T-helper 2 cell treated with Interferon-gamma antibody and Interleukin-4, amounts not matched to agents 100 ng/mL and 5 ng/mL, for 36 hours (primary cell): ENCODE data around the gene SNRNP48. TPM values are rescaled to one million over a fixed set of nuclear protein-coding genes. Genes with fewer than 3 reads are reported as not detected.

Experiments used
- intact Hi-C: fragments of 100-400 bp; cut with micrococcal nuclease; formaldehyde crosslinking; loops from one replicate; pipeline ENCODE4 v1.15.1; 2023
- total RNA-seq: library from RNA; stranded (reverse); gene quantifications from 2 replicates; pipeline ENCODE4 v1.2.3, GENCODE V29; 2022

Gene SNRNP48
- total RNA-seq, 1 donor from 2014 or later: 15.5 TPM

DNA sequence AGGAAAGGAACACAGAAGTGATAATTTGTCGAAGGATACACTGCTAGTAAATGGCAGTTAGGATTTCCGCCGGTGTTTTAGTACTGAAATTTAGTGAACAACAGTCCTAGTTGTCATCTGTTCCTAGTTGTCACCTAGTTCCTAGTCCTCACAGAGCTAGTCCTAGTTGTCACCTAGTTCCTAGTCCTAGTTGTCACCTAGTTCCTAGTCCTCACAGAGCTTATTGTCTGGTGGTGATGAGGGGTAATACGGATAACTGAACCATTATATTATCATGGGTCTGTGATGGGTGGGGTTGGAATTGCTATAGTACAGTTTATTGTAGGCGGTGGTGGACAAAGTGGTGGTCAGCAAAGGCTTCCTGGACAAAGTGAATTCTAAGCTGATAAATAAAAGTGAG, 1.8 kb downstream of the SNRNP48 start:
- intact Hi-C loops: loop anchor here (2.0 to 5.0 kb wide), 3 partner anchors 203 to 846 kb away; partner anchors contain the start of genes CAGE1, RIOK1, SLC35B3 and SSR1

DNA sequence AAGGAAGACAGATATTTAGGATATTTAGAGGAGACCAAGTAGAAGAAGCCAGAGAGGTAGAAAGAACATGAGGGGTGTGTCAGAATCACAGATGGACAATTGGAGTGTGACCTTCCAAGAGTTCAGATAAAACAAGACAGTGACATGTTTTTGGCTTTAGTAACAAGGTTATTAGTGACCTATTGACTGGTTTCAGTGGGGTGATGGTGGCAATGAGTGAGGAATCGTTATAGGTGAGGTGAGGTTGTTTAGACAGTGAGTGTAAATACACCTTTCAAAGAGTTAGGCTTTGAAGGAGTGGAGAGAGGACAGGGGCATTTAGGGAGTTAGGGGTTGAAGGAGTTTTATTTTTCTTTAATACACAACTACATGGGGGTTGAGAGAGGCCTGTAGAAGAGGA, 3.2 kb downstream of the SNRNP48 start:
- intact Hi-C loops: loop anchor here (5.0 kb wide), 1 partner anchor 844 kb away; the partner anchor contains the start of gene SLC35B3

DNA sequence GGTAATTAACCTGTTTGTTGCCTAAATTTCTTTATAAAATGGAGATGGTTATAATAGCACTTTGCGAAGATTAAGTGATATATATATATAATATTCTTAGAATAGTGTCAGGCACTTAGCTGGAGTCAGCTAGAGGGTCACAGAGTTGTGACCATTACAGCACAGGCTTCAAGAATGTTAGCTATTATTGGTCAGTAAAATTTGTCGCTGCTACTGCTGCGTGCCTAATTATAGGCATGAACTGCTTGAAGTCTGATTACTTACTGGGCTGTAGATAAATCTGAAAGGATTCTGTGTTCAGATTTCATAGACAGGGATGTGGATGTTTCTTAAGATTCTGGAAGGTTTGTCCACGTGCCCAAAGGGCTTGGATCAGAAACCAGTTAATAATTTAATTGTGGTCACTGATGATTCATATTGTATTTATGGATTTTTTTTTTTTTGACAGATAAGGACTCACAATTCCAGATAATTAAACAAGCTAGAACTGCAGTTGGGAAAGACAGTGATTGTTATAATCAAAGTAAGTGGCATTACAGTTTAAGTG, 4.7 kb downstream of the SNRNP48 start:
- intact Hi-C loops: loop anchor here (5.0 kb wide), 1 partner anchor 843 kb away; the partner anchor contains the start of gene SLC35B3

DNA sequence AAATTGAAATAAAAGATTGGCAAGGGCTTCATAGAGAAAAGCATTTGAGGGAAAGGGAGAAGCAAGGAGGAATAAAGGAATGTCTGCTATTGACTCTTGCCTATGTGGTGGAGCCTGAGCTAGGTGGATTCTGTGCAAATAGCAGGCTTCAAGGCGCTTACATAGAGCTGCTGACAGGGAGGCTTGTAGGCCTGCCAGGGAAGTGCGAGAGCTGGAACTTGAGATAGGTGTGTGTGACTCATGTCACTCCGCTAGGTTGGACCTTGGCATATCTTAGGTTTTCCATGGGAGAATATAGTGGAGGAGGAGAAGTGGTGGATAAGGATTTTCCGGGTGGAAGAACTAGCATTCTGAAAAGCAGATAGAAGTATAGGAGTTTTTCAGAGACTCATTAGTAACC, 14.0 kb downstream of the SNRNP48 start:
- intact Hi-C loops: no loop called here

DNA sequence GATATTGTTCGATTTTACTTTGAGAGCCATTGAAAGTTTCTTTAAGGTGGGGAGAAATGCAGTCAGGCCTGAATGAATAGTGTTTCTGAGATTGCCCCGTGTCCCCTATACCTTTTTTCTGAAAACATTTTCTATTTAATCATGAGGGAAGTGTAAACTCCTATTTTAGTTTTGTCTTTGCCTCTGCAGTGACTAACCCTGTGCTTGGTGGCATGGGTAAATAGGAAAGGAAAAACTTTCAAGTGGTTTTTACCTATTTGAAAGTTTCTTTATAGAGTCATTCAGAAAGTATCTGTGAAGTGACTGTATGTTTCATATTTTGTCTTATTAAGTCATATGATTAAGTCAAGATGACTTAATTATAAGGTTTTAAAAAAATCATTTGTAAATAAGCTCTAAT, 14.5 kb downstream of the SNRNP48 start:
- intact Hi-C loops: no loop called here

DNA sequence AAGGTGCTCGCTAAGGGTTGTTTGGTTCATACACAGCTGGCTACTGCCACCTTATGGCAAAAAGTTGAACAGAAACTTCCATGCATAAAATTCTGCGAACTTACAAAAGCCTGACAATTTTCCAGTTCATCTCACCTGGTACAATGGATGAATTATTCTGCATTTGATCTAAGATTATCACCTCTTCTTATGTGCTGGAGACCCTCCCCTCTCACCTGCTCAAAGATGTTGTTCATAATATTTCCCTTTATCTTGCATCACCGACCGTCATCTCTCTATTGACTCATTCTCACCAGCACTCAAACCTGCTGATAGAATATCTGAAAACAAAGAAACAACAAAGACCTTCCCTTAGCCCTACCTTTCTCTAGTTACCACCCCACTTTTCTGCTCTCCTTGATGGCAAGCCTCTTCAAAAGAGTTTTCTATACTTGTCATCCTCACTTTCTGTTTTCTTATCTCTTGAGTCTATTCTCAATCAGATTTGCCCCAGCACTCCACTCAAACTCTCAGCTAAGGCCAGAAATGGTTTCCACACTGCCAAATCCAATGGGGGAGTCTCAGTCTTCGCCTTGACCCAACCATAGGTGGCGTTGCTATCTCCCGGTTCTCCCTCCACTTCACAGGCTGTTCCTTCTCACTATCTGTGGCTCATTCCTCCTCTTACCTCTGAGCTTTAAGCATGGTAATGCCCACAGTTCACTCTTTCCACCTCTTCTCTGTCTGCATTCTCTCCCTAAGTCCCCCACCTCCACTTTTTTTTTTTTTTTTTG, 25.8 kb downstream of the SNRNP48 start:
- intact Hi-C loops: loop anchor here (1.0 to 5.0 kb wide), 2 partner anchors 339 to 938 kb away; no protein-coding TSS in a partner anchor

DNA sequence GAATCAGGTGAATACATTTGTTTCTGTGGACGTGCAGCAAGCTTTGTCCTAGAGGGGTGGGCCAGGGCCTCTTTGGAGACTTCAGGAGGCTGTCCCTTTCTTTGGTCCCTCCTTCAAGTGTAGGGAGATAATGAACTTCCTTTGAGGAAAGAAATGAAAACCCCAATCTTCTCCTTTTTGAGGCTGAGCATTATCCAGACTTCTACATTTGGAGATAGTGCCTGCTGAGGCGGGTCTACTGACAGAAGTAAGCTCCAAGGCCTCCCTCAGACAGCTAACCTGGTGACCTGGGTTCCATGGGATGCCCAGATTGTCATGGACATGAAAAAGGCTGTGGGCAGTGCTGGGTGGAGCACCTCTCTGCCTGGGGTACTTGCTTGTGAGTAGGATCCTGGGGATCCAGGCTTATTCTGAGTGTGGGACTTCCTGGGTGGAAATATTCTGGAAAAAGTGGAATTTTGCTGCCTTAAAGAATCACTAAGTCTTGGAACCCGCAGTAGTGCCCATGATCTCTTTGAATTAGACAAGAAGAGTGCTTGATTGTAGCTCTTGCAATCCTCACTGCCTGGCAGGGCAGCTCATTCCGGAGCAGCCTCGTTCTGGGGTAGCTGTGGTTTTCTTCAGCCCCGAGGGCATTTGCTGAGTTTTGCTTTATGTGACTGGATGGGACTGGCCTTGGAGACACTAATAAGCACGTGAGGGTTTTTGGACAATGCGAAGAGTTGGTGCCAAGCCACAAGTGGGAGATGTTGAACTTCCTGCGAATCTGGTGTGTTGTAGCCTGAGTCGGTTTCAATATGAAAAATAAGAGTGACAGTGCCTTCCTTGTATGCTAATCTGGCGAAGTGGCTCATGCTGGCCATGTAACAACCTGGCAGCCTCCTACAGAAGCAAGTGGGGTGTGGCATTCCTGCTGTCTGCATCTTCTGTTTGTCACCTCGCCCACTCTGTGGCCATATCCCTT, 28.1 kb downstream of the SNRNP48 start:
- intact Hi-C loops: loop anchor here (5.0 kb wide), 1 partner anchor 941 kb away; no protein-coding TSS in a partner anchor

DNA sequence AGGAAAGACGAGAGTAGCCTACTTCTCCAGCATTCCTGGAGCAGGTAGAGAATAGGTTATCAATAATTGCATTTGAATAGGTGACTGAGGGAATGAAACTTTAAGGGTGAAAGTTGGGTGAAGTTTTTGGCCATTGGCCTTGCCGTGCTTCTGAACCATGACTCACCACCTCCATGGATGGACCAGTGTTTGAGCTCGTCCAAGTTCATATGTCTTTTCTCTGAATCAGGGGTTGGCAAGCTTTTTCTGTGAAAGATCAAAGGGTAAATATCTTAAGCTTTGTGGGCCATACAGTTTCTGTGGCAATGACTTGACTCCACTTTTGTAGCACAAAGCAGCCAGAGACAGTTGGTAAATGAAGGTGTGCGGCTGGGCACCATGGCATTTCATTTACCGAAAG, 31.8 kb downstream of the SNRNP48 start:
- intact Hi-C loops: no loop called here

DNA sequence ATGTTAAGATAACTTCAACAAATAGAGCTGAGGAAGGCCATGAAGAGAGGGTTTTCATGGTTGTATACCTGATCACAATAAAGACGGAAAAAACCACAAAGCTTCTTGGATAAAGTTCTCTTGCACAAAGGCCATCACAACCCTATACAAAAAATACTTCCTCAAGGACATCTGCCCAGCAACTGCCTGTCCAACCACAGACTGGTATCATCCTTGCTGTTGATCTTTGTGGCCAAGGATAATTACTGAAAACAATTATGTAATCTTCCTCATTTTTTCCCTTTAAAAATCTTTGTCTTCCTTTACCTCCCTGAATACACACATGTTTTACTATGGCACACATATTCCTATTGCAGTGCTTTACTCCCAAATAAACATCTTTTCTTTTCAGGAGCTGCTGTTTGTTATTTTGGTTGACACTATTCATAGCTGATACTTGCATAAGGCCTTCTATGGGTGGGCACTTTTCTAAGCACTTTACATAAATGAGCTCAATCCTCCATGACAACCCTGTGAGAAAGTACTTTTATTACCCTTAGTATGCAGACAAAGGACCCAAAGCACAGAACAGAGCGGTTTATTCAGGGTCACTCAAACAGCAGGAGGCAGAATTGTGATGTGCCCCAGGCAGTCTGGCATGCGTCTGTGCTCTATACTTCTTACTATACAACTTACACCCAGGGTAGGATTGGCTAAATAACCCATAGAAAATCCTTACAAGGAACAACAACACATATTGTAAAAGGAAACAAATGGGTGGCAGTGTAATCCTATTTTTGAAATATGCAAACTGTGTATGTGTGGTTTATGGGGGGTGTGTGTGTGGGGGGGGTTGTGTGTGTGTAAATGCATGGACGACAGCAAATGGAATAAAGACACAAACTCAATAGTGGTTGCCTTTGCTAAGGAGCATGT, 35.1 kb downstream of the SNRNP48 start:
- intact Hi-C loops: no loop called here

DNA sequence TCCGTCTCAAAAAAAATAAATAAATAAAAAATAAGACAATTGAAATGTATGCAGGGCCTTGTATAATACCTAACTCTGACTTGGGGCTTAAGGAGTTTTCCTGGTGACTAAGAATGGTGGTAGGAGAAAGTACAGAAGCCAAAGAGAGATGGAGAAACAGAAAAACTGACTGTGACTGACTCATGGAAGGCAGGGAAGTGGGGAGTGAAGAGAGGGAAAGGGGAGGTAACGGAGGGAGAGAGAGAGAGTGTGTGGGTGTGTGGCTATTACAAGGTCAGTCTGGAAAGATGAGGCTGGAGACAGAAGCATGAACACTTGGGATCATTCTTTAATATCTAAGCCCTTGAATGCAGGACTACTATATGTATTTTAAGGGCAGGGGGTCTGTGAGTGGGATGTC, 38.5 kb downstream of the SNRNP48 start:
- intact Hi-C loops: no loop called here

DNA sequence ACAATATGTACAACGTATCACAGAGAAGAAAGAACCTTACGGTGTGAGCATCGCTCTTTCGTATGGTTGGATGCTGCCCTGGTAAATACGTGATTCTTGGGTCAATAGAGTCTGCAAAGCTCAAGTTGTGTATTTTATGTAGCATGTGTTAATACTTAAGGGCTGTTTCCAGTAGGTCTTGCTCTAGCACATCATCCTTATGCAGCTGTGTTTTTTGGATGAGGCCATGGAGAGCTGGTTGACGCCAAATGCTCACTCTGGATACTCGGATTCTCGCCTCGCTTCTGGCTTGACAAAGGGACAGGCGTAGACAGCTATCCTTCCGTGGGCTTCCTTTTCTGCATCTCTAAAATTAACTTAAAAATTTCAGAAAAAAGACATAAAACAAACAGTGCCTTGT, 38.9 kb downstream of the SNRNP48 start:
- intact Hi-C loops: no loop called here

DNA sequence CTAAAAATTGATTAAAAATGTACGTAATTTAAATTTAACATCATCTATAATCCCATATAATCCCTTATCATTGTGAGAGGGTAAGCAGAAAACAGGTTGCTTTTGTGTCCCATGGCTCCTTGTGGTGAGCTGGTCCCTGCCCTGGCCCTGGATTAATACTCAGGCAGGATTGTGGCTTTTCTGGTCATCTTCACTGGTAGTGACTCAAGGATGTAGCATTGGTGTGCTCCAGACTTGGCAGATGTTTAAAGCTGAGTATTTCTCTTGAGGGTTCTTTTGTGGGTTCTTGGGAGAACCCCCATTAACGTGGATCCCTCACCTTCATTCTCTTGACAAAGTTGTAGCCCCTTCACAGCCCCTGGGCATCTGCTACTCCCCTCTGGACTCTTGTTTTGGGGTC, 39.3 kb downstream of the SNRNP48 start:
- intact Hi-C loops: no loop called here

DNA sequence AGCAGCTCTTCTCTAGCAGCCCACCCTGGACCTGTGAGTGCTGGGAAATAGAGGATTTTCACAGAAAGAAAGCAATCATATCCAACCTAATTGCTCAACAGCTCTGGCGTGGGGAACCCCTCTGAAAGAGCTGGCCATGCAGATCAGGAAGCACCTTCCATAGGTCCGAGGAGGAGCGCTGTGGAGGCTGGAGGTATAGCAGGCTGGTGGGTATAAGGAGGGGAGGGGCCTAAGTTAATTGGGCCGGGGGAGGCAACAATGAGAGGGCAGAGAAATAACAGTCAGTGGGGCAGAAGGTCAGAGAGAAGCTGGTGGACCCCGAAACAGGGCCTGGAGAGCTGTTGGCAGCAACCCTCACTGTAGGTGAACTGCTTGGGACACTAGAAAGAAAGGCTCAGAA, 40.8 kb downstream of the SNRNP48 start:
- intact Hi-C loops: no loop called here

DNA sequence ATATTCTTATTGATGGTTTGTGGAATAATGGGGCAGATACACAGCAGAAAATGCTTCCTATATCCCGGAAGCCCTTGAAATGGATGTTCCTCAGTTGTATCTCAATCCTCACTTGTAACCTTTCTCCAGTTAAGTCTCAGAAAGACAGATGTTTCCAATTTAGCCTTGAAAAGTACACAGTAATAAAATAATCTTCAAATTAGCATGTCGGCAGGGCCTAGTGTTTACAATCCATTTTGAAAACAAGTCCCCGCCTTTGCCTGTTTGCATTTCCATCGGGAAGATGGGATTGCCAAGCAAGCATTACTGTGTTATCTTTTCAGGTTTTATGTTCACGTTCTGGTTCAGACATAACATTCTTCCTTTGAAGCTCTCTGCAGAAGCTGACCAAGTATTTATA, 41.5 kb downstream of the SNRNP48 start:
- intact Hi-C loops: no loop called here

DNA sequence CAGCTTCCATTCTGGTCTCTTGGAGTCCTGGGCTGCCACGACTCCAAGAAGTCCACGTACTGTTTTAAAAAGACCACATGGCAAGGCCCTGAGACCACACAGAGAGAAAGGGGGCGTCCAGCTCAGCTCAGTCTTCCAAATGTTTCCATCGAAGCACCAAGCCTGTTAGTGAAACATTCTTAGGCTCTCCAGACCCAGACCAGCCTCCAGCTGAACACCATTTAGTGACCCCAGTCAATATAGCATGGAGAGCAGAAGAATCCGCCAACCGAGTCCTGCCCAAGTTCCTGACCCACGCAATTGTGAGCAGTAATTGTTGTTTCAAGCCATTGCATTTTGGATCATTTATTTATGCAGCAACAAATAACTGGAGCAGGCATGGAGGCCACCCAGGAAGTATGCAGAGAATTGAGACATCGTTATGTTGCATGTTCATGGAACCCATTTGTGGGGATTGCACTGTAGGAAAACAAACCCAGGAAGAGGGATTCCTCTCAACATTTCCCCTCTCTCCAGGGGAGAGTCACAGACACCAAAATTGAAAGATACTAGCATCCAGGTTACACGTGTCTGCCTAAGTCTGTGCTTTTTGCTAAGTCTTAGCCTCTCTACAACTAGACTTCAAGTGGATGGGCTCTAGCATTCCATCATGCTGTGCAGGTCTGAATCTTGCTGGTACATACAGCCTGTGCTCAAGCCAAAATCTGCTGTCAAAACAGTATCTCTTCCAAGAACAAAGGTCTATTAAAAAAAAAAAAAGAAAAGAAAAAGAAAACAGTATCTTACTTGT, 42.7 kb downstream of the SNRNP48 start:
- intact Hi-C loops: no loop called here

DNA sequence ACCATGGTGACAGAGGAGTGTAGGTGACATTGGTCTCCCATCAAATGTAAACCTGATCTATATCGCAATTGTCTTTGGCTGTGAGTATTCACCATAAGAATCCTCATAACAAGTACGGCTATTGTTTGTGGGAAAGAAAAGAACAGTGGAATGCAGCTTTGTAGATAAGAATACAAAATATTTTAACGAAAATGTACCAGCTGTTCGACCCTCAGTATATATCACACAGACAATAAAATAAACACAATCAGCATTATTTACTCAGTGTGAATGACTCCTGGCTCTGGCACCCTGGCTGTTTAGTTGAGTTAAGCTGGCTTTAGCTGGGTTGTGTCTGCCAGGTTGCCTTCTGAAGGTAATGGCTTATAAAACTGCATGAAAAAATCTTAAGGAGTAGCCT, 43.4 kb downstream of the SNRNP48 start:
- intact Hi-C loops: no loop called here

DNA sequence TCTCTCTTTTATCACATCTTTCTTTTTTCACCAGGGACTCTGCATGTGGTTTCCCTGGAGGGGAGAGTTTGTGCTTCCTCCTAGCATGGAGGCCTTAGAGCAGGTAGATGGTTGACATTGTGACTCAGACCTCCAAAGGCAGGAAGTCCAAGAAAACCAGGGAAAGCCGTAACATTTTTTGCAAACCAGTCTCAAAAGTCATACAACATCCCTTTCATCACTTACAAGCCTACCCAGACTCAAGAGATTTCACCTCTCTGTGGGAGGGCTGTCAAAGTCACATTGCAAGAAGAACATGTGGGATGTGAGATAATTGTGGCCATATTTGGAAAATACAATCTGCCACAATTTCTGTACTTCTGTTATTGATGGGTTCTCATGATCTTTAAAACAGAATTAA, 46.2 kb downstream of the SNRNP48 start:
- intact Hi-C loops: no loop called here

DNA sequence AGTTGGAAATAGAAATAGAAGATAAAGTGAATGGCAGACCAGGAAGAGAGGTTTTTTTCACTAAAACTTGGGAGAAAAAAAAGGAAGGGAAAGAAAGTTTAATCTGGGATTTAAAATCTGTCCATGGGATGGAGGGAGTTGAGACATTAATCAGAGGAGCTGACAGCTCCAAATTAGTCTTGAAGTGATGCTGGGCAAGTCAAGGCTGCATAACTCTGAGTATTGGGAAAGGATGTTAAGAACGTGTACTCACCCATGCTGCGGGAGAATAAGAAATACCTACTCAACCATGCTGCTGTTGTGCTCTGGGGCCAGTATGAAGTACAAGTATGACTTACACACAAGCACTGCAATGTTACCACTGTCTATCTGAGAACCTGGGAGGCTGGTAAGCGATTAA, 47.5 kb downstream of the SNRNP48 start:
- intact Hi-C loops: no loop called here

DNA sequence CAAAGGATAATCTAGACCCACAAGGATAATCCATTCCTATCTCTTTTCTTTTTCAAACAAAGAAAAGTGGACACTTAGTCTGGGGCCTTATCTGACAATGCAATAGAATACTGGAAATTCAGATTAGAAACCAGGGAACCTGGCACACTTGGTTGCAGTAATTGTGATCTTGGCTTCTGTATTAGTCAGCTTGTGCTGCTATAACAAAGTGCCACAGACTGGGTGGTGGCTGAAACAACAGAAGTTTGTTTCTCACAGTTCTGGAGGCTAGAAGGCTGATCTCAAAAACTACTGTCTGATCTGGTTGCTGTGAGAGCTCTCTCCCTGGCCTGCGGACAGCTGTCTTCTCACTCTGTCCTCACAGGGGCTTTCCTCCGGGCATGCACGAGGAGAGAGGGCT, 49.4 kb downstream of the SNRNP48 start:
- intact Hi-C loops: no loop called here

DNA sequence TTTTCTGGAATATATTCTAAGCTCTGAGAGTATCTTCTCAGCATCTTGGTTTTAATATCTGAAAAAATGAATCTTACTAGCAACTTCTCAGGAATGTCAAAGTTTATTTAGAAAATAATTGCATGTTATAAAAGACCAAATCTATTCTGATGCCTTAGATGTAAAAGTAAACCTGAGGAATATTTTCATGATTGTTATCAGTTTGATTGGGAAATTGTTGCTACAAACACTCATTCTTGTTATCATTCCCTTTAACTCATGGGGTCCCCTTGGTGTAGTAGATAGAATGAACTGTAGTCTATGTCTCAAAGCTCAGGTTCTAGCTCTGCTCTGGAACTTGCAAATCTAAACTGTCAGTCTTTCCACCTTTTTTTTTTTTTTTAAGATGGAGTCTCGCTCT, 50.0 kb downstream of the SNRNP48 start:
- intact Hi-C loops: no loop called here
